CMK (cell line): Measurements from ENCODE around the gene MFSD6.

ENCODE experiments used
- DNase-seq: peaks from one replicate; pipeline ENCODE4 v3.0.0-alpha.2; 2010; ENCODE audit warnings: low read depth

The MFSD6 gene

DNA sequence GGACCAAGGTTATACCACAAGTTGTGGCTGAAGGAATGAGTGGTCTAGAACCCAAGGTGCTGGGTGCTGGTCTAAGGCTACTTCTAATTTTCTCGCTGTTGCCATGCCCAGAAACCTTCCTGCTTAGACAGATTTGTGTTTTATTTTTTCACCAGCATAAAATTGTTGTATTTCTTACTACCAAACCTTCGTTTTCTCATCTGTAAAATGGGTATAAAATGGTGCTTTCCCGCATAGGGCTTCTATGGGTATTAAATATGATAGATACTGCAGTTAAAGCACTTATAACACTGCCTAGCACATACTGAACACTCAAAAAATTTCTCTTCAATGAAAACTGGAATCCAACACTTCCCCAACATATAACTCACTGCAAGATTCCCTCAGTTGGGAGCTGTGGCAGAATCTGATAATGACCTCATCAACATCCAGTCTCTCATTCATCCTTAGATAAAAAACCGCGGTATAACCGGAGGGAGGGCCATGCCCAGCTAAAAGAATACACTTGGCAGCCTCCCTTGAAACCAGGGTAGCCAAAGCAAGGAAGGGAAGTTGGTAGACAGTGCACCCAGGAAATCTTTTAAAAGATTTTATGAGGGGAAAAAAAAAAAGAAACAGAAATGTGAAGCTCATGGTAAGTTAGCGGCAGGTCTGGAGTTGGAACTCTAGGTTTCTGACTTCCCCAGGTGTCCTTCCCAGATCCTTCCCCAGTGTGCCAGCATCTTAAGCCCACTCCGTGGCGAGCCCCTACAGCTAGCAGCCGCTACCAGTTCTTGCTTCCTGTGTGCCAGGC lies 125.2 kb downstream of the MFSD6 start:
- DNase-seq: no peak

DNA sequence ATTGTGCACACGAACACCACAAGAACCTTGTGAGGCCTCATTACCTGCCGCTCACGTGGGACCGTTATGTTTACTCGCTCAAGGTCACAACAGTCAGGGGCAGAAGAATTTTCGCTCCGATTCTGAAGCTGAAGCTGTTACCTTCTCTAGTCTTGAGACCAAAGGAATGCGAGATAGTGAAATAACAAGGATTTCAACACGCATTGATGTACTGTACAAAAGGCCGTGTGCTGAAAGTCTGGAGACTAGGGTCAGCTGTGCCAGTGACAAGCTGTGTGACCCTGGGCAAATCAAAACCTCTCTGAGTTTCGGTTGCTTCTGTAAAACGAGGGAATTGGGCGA lies 125.8 kb downstream of the MFSD6 start:
- no peak for DNase-seq

DNA sequence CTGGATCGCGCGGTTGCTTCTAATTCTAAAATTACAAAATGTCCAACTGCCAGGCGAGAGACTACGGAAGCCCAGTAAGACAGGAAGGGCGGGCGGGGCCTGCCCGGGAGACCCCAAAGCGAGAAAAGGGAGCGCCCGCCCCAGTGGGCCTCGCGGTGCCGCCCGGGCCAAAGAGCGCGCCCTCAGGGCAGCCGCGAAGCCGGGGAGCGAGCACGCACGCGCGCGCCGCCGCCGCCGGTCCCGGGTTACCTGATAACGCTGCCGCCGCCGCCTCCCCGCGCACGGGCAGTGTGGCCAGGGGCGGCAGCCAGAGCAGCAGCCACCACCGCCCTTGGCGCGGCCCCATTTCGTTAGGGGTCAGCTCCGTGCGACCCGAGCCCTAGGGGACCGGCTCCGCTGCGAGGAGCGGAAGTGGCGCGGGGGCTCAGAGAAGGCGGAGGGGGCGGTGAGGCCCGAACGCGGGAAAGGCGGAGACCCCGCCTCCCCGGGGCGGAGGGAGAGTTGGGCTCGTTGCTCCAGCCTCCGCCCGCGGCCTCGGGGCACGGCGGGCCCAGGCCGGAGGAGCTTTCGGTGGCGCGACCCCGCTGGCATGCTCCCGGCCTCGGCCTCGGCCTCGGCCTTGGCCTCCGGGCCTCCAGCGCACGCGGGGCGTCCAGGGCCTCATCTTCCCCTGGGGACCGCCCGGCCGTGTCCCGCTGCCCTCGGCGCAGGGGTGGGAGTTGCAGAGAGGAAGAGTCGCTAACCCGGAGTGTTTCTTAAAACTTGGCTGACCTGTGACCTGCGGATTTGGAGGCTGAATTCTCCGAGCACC lies 126.4 kb downstream of the MFSD6 start, which contains the start of gene NEMP2:
Gene NEMP2 (minus strand): TSS at position 413 of the 811 bp plus-strand sequence. CDS start 67 bp downstream, at position 346.
- peak; percentile 63 for DNase-seq

DNA sequence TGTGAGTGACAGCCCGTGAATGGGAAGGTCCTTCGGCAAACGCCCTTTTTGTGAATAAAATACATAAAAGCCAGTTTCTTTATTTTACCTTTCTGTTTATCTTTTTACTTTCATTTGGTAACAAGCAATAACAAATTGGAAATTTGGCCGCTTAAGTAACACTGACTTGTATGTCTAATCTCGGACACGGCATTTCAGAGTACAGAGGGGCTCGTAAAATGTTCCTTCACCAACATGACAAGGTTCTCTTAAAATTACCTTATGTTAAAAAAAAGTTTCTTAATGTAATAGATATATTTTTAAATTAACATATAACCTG lies 126.9 kb downstream of the MFSD6 start:
- DNase-seq: no peak

DNA sequence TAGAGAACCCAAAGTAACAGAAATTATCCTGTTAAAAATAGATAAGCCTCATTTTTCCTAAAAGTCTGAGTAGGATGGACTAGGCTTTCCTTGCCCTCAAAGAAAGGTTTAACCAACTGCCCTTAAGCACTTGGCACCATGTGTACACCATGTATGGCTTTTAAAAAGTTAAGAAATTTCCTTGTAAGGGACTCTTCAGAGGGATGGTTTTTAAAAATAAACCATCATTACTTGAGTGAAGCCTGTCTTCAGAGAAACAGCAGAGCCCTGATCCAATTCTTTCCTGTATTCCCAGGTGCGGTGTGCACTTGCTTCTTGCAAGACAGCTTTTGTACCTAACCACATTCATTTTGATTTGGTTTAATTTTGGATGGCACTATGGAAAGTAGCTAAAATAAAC lies 127.4 kb downstream of the MFSD6 start:
- no peak for DNase-seq

DNA sequence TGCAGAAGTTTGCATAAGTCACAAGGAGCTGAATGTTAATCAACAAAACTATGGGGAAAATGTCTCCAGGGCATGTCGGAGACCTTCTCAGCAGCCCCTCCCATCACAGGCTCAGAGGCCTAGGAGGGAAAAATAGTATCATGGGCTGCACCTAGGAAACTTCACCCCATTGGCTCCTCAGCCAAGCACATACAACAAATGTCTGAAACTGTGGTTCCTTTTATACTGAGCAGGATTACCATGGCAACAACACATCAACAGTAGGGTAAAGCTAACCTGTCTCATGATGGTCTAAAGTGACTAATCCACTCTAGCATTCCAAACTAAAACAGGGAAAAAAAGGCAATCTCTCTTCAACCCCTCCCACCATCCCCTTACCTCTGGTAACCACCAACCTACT lies 129.6 kb downstream of the MFSD6 start:
- no peak for DNase-seq

DNA sequence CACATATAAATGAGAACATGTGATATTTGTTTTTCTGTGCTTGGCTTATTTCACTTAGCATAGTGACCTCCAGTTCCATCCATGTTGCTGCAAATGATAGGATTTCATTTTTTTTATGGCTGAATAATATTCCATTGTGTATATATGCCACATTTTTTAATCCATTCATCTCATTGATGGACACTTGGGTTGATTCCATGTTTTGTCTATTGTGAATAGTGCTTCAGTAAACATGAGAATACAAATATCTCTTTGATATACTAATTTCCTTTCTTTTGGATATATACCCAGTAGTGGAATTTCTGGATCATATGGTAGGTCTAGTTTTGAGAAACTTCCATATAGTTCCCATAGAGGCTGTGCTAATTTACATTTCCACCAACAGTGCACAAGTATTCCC lies 130.0 kb downstream of the MFSD6 start:
- no peak for DNase-seq

DNA sequence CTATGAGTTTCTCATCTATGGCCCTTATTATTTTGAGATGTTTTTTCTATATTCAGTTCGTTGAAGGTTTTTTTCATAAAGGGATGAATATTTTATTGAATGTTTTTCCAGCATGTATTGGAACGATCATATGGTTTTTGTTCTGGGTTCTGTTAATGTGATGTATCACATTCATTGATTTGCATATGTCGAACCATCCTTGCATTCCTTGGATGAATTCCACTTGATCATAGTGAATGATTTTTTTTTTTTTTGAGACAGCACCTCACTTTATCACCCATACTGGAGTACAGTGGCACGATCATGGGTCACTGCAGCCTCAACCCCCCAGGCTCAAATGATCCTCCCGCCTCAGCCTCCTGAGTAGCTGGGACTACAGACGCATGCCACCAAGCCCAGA lies 131.9 kb downstream of the MFSD6 start:
- no peak for DNase-seq

DNA sequence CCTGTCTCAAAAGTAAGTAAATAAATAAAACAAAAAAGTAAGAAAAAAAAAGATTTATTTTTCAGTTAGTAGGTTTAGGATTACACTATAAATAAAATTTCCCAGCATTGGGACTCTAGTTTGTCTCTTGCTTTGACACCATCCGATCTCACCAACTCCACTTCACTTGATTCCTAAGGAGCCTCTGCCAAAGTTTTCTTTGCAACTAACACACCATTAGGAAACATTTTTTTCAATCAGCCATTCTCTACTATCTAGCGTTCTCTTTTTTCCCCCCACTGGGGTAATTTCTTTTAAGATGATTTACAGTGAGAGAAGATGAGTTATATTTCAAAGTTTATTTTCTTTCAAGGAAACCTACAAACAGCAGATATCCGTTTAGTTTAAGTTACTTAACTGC lies 136.9 kb downstream of the MFSD6 start:
- no peak for DNase-seq

DNA sequence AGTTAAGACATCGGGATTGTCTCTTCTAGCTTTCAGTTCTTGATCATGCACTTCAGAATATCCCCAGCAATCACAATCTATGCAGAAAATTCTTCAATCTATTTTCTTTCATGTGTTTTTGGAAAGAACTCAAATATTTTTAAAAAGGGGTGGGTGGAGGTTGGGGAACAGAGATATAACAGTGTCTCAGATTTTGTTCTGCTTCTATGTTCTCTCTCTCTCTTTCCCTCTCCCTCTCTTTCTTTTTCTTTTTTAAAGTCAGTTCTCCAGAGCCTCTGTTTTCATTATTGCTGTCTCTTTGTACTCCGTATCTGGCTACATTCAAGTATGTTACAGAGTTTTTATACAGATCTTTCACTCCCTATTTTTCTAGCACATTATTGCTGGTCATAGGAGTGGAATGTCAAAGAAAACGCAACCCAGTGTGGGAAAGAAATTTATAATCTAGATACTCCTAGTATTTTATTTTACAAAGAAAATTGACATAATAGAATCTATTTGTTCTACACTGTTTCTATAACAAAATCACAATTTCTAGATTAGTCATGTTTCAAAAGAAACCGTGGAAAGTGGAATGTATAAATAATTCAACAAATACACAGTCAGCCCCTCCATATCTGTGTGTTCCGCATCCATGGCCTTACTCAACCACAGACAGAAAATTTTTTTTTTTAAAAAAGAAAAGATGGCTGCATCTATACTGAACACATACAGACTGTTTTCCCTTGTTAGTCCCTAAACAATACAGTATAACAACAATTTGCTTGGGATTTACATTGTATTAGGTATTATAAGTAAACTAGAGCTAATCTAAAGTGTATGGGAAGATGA lies 137.6 kb downstream of the MFSD6 start:
- no peak for DNase-seq

DNA sequence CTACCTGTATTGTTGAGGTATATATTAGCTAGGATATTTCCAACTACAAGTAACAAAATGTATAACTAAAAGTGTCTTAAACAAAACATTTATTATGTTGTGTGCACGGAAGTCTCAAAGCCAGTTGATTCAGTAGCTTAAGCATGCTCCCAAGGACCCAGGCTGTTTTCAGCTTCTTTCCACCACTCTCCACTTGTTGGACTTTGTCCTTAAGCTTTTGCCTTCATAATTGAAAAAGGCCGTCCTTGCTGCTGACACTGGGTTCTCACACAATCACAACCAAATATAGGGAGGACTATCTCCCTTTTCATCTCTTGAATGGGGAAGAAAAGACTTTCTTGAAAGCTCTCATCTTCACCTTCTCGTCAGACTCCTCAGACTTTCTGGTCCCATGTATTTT lies 138.6 kb downstream of the MFSD6 start:
- DNase-seq: no peak

DNA sequence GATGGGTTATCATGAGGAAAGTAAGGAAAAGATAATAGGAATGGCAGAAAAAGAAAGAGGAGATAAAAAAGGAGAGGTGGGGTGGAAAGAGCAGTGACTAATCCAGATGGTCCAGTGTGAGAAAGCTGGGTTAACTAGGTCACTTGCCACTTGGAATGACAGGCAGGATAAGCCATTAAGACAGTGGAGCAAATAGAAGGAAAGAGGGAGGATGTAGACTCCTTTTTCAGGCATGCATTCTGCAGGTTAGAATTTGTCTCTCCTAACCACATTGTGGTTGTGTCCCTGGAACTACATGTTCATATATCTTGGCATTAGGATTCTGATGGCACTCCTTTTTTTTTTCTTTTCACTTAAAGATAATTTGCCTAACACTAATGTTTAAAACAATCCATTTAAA lies 139.7 kb downstream of the MFSD6 start:
- DNase-seq: no peak

DNA sequence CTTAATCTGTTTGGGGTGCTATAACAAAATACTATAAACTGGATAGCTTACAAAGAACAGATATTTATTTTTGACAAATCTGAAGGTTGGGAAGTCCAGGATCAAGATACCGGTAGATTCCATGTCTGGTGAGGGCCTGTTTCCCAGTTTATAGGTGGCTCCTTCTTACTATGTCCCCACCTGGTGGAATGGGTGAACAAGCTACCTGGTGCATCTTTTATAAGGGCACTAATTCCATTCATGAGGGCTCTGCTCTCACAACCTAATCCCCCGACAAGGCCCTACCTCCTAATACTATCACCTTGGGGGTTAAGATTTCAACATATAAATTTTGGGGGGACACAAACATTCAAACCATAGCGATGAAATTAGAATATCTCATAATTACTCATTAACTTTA lies 142.0 kb downstream of the MFSD6 start:
- DNase-seq: no peak
